HT-29 (cell line): Measurements from ENCODE around the gene SF3B5. TPM values are rescaled to one million over a fixed set of nuclear protein-coding genes. Genes with fewer than 3 reads are reported as not detected.
"Not testable (repeated sequence)": the region's sequence is repeated elsewhere in the genome, so short reads cannot be mapped to it uniquely, and the experiment has no call there.

Experiments
- DNase-seq: peaks from one replicate; pipeline ENCODE4 v3.0.0-alpha.2; 2015; ENCODE audit warnings: low spot score
- total RNA-seq: library from RNA; depleted of rRNA; stranded (reverse); fragments of >200 nt; shearing (Covaris generic); gene quantifications from 2 replicates; pipeline ENCODE4 v1.2.3, GENCODE V29; 2014

Gene SF3B5
- total RNA-seq, 1 experiment from 2014 or later, result 153 TPM

GRCh38 chr6:144104898-144105487 is 9.6 kb upstream of the SF3B5 start:
- peak; percentile 73 for DNase-seq

GRCh38 chr6:144104488-144104887 is 9.1 kb upstream of the SF3B5 start:
- no peak for DNase-seq

- DNase-seq, result no peak
Observed at GRCh38 chr6:144103026-144103563, 7.7 kb upstream of the SF3B5 start.

GRCh38 chr6:144098993-144099392 is 3.6 kb upstream of the SF3B5 start:
- DNase-seq, result no peak

DNA sequence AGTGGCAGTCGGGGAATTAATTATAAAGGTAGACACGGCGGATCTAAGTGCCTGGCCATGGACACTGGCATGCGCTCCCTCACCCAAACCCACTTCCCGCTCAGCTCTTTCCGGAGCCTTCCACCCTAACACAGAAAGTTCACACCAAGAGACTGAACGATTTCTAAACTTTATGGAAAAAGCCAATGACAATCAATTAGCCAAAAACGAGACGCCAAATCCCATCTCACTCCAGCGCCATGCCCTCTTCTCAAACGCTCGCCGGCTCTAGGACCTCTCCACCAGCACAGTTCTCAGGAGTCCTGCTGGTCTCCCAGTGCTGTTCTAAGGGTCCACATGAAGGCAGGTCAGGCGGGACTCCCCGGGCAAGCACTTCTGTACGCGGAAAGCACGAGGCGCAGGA is 641 bp downstream of the SF3B5 start:
- DNase-seq, result no peak

DNA sequence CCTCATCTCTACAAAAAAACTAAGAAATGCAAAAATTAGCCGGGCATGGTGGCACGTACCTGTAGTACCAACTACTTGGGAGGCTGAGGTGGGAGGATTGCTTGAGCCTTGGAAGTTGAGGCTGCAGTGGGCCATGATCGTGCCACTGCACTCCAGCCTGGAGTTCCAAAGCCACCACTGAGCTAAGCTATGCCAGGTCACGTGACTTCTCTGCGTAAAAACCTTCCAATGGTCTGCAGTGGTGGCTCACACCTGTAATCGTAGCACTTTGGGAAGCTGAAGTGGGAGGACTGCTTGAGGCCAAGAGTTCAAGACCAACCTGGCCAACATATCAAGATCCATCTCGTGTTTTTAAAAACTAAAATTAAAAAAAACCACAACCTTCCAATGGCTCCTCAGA is 1.7 kb downstream of the SF3B5 start:
- no peak for DNase-seq

- no peak for DNase-seq
Observed at GRCh38 chr6:144093236-144093635, 2.1 kb downstream of the SF3B5 start.

- DNase-seq, result no peak
Observed at GRCh38 chr6:144090384-144090783, 5.0 kb downstream of the SF3B5 start.

- no peak for DNase-seq
Observed at GRCh38 chr6:144087789-144088426, 7.5 kb downstream of the SF3B5 start.

DNA sequence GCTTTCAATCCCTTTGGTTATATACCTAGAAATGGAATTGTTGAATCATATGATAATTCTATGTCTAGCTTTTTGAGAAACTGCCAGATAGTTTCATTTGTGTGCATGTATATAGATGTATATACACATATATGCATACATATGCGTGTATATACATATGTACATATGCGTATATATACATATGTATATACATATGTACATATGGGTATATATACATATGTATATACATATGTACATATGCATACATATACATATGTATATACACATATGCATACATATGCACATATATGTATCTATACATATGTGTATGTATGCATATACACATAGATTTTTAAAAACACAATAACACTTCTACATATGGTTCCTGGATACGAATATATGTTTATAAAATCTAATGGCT is 8.4 kb downstream of the SF3B5 start:
- no peak for DNase-seq

- DNase-seq, result no peak
Observed at GRCh38 chr6:144083172-144083571, 12.2 kb downstream of the SF3B5 start.

DNA sequence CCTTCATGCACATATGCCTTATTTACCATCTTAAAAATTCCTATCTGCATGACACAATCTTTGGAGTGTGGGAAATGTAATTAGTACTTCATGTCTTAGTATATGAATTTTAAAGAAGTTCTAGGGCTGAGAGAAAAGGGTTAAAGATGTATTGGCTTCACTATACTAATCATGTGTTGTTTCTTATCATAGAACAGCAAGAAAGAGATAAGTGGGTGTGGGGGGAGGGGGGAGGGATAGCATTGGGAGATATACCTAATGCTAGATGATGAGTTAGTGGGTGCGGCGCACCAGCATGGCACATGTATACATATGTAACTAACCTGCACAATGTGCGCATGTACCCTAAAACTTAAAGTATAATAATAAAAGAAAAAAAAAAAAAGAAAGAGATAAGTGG is 13.0 kb downstream of the SF3B5 start:
- DNase-seq, result not testable (repeated sequence)

GRCh38 chr6:144077871-144078270 is 17.5 kb downstream of the SF3B5 start:
- DNase-seq, result no peak

DNA sequence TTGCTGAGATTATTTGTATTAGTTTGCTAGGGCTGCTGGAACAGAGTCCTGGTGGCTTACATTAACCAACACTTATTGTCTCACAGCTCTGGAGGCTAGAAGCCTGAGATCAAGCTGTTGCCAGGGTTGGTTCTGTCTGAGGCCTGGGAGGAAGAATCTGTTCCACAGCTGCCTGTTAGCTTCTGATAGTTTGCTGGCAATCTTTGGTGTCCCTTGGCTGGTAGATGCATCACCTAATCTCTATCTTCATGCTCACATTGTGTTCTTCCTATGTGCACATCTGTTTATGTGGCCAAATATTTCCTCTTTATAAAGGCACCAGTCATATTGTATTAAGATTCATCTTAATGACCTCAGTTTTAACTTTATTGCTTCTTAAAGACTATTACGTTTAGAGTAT is 19.5 kb downstream of the SF3B5 start:
- no peak for DNase-seq

DNA sequence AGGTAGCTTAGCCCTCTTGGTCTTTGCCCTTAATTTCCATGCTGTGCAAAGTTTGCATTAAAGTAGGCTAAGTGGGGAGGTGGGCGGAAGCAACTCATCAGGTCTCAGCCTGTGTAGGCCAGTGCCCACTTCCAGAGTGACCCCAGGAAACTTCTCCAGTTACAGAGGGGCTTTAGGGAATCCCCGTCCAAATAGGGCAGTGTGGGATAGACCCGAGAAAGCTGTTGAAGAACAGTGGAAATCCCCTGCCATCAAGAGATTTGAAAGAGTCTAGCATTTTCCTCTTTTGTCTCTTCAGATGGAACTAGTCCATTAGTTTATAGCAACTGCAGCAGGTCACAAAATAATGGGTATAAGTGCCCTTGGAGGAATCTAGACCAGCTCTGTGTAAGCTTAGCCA is 20.2 kb downstream of the SF3B5 start:
- no peak for DNase-seq

DNA sequence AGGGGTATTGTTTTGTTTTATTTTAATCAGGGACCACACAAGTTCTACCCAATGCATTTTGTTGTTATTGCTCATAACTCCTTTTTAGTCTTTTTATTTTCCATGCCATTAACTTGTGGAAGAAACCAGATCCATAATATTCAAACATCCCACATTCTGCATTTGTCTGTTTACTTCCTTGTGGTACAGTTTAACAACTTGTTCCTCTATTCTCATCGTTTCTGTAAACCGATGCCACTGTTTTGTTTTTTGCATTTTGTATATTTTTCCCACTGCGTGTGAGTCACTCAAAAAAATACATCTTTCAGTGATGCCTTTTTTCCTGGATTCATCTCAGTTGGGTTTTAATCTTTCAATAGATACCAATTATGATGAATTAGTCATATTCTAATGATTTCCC is 22.3 kb downstream of the SF3B5 start:
- DNase-seq, result no peak

DNA sequence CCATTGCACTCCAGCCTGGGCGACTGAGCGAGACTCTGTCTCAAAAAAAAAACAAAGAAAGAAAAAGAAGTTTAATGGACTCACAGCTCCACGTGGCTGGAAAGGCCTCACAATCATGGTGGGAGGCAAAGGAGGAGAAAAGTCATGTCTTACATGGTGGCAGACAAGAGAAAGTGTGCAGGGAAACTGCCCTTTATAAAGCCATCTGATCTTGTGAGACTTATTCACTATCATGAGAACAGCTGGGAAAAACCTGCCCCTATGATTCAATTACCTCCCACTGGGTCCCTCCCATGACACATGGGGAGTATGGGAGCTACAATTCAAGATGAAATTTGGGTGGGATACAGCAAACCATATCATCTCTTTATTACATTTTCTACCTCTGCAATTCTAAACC is 25.9 kb downstream of the SF3B5 start:
- DNase-seq, result no peak

DNA sequence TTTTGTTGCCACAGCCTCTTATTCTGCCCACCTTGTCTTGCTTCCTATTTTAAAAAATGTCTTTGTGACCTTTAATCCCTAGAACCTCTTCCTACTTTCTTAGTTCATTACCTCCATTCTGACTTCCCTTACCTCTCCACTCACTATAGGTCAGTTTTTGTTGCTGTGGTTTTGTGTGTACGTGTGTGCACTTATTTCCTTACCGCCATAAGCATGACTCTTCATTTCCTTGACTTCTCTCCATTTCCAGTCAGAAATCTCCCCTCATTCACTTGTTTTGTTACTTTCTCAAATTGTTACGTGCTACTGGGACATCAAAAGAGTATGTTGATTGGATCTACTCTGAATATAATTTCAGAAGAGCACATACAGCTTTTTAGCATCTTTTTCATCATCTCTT is 26.6 kb downstream of the SF3B5 start:
- DNase-seq, result no peak

DNA sequence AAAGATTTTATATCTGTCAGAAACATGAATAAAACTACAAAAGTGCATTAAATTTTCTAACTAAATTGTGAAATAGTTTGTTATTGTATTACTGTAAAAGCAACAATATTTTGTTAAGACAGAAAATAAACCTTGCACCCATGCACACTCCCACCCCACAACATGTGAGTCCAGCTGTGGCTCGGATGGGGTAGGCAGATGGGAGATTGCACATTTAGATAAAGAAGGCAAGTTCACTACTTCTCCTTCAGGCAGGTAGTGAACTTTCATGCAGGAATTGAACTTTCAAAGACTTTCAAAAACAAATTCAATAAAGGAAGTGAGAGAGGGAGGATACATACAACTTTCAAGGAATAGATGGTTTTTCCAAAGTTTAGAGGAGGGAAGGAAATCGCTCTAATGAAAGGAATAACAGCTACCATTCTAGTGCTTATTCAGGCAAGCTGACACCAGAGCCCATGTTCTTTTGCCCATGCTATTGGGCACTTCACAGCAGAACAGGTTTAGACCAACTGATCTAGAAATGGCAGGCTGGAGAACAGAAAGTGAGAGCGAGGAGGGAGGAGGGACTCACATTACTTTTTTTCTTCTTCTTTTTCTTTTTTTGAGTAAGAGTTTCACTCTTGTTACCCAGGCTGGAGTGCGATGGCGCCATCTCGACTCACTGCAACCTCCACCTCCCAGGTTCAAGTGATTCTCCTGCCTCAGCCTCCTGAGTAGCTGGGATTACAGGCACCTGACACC is 28.5 kb downstream of the SF3B5 start:
- no peak for DNase-seq

GRCh38 chr6:144066255-144066654 is 29.1 kb downstream of the SF3B5 start:
- DNase-seq, result no peak

DNA sequence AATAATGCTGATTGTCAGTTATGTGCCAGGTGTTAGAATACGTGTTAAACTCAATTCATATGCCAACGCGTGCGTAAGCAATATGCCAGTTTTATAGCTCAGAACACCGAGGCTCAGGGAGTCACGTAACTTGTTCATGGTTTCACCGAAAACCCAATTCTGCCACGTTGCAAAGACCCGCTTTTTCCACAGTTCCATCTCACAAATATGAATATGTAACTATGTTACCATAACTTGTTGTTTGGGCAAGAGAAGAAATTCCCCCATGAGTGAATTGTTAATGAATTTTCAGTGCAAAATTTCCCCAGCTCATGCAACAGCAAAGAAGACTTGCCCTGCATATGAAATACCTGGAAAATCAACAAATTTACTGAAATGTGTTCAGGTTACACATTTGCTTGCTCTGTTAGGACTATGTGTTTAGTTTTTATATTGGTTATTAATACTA is 30.1 kb downstream of the SF3B5 start:
- no peak for DNase-seq

DNA sequence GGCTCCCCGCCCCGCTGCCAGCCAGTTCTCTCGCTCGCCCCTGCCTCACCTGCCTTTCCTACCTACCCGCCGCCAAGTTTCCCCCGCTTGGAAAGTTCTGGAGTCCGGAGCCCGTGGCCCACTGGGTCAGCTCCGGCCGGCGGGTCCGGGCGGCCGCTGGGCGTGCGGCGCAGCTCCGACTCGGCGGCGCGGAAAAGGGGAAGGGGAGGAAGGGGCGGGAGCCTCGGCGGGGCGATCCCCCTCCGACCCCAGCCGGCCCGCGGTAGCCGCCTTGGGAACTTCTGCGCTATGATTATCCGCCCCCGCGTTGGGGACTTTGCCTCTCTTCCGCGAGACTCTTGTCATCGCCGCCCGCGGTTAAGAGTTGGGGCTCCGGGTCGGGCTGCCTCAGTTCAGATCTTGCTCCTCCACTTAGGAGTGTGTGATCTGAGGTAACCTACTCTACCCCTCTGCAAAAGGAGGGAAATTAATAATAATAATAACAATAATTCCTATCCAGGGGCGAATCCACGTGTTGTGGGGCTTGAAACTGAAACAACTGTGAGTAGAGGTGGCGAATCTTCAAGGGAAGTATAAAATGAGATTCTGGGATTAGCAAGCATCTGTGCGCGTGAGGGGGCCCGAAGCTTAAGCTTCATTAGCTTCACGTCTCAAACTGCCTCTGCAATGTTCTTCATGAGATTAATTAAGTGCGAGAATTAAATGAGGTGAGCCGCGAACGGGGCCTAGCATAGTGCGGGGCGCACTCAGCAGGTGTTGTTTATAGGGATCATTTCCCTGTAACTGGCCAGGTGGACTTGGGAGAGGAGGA is 30.8 kb downstream of the SF3B5 start:
- peak; percentile 13 for DNase-seq
